Ecto neural progenitor cell (in vitro differentiated cells): Measurements from ENCODE around the gene PTTG1.

Experiments
- DNase-seq: peaks from one replicate; pipeline ENCODE4 v3.0.0-alpha.2; 2018; ENCODE audit warnings: low spot score

The PTTG1 gene

GRCh38 chr5:160421625-160422258 is at the start of gene PTTG1:
Gene PTTG1 (plus strand): TSS chr5:160421855. CDS start chr5:160422313, 458 bp downstream.
- peak; percentile 96 for DNase-seq

GRCh38 chr5:160375166-160375565 is 46.5 kb upstream of the PTTG1 start:
- no peak for DNase-seq

- DNase-seq = no peak
Measured at GRCh38 chr5:160375701-160376100, 46.0 kb upstream of the PTTG1 start.

- DNase-seq = no peak
Measured at GRCh38 chr5:160376416-160376815, 45.2 kb upstream of the PTTG1 start.

- no peak for DNase-seq
Measured at GRCh38 chr5:160377651-160378050, 44.0 kb upstream of the PTTG1 start.

GRCh38 chr5:160378330-160378729 is 43.3 kb upstream of the PTTG1 start:
- DNase-seq = no peak

GRCh38 chr5:160379511-160379910 is 42.1 kb upstream of the PTTG1 start:
- DNase-seq = no peak

- DNase-seq = no peak
Measured at GRCh38 chr5:160380041-160380440, 41.6 kb upstream of the PTTG1 start.

GRCh38 chr5:160382346-160382745 is 39.3 kb upstream of the PTTG1 start:
- no peak for DNase-seq

GRCh38 chr5:160384681-160385080 is 37.0 kb upstream of the PTTG1 start:
- DNase-seq = no peak

- no peak for DNase-seq
Measured at GRCh38 chr5:160385496-160385895, 36.2 kb upstream of the PTTG1 start.

GRCh38 chr5:160387445-160387844 is 34.2 kb upstream of the PTTG1 start:
- no peak for DNase-seq

- no peak for DNase-seq
Measured at GRCh38 chr5:160390787-160391696, 30.6 kb upstream of the PTTG1 start.

- DNase-seq = no peak
Measured at GRCh38 chr5:160395111-160395510, 26.5 kb upstream of the PTTG1 start.

- no peak for DNase-seq
Measured at GRCh38 chr5:160397492-160397891, 24.2 kb upstream of the PTTG1 start.

- no peak for DNase-seq
Measured at GRCh38 chr5:160398806-160399205, 22.8 kb upstream of the PTTG1 start.

- DNase-seq = peak; percentile 95
Measured at GRCh38 chr5:160399402-160400353, 22.0 kb upstream of the PTTG1 start, which contains the start of gene FAM200C. Gene FAM200C (minus strand): TSS chr5:160400054. CDS start chr5:160395490, 4,564 bp downstream.

- peak; percentile 94 for DNase-seq
Measured at GRCh38 chr5:160418561-160419457, 2.8 kb upstream of the PTTG1 start, which contains the start of gene SLU7. Gene SLU7 (minus strand): TSS chr5:160419081. CDS start chr5:160415294, 3,787 bp downstream.

GRCh38 chr5:160419458-160420330 is 2.0 kb upstream of the PTTG1 start:
- DNase-seq = no peak

- no peak for DNase-seq
Measured at GRCh38 chr5:160420331-160420610, 1.4 kb upstream of the PTTG1 start.
